GM21723 (cell line): ENCODE measurements around the gene ARHGAP35.
"Not testable (repeated sequence)": the region's sequence is repeated elsewhere in the genome, so short reads cannot be mapped to it uniquely, and the experiment has no call there.

Experiments used
- ATAC-seq: cut with Tn5 transposase; IDR thresholded peaks from one replicate; pipeline ENCODE4 v1.9.1; 2021; ENCODE audit warnings: mild to moderate bottlenecking, moderate library complexity; ENCODE audit not compliant: unreplicated experiment

ARHGAP35 gene

GRCh38 chr19:46860846-46861690 is at the start of gene ARHGAP35:
Gene ARHGAP35 (plus strand): TSS chr19:46860997. CDS start chr19:46918676, 57,679 bp downstream.
- ATAC-seq, result peak; percentile 14

GRCh38 chr19:46812977-46813838 is 47.6 kb upstream of the ARHGAP35 start:
- no peak for ATAC-seq

DNA sequence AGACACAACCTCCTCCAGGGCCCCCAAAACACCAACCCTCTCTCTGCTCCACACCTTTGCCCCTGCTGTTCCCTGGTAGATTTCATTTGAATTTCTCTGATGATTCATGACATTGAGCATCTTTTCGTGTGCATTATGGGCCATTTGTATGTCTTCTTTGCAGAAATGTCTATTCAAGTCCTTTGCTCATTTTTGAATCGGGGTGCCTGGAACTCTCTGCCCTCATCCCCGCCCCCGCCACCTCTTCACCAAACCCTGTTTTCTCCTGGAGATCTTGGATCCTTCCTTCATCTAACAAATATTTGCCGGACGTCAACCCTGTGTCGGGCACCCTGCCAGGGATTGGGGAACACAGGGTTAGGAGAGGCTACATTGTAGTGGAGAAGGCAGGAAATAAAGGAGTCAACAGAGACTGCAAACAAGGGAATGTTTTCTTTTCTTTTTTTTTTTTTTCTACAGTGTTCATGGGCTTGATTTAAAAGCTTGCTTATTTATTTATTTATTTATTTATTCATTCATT is 46.9 kb upstream of the ARHGAP35 start:
- ATAC-seq, result no peak

DNA sequence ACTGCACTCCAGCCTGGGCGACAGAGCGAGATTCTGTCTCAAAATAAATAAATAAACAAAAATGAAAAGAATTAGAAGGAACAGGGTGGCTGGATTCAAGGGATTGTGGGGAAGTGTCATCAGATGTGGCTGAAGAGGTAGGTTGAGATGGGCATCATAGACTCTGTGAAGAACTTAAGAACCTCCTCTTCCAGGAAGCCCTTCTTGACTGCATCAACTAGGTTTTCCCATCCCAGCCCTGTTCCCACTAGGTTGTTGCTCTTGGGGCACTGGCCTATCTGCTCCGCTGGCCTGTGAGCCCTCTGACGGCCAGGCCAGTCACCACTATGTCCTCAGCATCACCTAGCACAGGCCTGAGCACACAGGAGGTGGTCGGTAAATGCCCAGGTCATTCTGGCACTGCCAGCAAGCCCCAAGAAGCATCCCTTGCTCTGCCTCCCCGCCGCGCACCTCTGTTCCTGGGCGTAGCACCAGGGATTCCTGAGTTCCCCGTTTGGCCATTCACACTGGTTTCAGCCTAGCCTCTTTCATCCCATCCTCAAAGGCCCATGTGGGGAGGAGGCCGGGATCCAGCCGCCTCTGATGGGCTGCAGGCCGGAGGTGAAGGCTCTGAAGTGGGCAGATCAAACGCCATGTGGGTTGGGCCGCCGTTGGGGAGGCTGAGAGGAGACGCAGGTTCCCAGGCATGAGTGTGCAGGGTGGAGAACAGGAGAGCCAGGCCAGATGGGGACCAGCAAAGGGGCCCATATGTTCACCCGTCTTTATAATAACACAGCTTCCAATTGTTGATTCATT is 44.8 kb upstream of the ARHGAP35 start:
- no peak for ATAC-seq

GRCh38 chr19:46818812-46819211 is 42.0 kb upstream of the ARHGAP35 start:
- ATAC-seq, result no peak

DNA sequence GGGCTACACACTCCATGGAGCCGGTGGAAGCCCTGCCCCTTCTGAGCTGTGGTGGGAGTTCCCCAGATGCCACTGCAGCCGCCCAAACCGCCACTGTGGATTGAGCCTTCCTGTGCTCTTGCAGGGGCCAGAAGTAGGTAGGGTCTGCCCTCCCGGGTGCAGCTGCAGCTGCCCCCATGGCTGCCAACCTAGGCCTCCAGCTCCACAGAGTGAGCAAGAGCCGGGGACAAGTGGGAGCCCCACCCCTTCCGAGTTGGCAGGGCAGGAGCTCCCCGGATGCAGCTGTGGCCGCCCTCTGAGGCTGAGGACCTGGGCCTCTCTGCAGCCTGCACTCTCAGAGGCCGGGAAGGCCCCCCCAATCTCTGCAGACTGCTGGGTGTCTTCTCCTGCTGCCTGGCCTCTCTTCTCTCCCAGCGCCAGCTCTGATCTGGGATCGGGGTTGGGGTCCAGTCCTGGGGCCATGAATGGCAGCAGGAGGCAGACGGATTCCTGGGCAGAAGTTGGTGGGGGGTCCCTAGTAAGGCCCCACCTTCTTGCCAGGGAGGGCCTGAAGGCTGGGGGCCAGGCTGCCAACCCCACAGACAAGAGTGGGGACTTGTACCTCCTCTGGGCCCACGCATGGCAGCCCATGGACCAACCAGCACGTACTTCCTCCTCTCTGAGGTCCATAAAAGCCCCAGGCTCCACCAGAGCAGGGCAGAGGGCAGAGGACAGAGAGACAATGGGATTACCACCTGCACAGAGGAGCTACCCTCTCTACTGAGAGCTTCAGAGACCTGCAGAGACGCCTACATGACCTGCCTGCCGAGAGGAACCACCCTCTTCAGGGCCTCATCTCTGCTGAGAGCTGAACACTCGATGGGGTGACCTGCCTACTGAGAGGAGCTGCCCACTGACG is 39.0 kb upstream of the ARHGAP35 start:
- no peak for ATAC-seq

DNA sequence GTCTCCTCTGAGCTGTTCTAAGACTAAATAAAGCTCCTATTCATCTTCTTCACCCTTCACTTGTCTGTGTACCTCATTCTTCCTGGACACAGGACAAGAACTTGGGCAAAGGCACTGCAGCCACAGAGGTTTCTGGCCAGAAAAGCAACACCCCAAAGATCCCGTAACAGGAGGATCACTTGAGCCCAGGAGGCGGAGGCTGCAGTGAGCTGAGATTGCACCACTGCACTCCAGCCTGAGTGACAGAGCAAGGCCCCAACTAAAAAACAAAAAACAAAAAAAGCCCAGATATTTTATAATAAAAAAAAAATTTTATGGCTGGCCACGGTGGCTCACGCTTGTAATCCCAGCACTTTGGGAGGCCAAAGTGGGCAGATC is 38.4 kb upstream of the ARHGAP35 start:
- ATAC-seq, result not testable (repeated sequence)

DNA sequence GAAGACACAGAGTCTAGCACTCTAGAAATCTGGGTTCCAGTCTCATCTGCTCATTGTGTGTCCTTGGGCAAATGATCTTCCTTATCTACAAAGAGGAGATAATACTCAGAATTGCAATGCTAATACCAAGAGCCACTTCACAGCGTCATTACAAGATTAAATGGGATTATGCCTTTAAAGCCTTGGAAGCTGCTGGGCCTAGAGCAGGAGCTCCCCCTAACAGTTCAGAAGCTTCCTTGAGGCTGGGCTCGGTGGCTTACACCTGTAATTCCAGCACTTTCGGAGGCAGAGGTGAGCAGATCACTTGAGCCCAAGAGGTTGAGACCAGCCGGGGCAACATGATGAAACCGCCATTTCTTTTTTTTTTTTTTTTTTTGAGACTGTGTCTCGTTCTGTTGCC is 37.7 kb upstream of the ARHGAP35 start:
- no peak for ATAC-seq

- no peak for ATAC-seq
These were observed 35.7 kb upstream of the ARHGAP35 start for GRCh38 chr19:46824890-46825730.

DNA sequence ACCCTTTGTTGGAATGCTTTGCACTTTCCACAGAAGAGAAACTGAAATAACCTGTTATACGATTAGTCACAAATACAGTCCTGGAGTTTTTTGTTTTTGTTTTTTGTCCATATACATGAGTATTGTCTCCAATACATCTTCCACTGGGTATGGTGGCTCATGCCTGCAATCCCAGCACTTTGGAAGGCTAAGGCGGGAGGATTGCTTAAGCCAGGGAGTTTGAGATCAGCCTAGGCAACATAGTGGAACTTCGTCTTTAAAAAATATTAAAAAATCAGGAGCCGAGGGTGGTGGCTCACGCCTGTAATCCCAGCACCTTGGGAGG is 35.1 kb upstream of the ARHGAP35 start:
- no peak for ATAC-seq

- no peak for ATAC-seq
These were observed 32.3 kb upstream of the ARHGAP35 start for GRCh38 chr19:46828484-46828883.

DNA sequence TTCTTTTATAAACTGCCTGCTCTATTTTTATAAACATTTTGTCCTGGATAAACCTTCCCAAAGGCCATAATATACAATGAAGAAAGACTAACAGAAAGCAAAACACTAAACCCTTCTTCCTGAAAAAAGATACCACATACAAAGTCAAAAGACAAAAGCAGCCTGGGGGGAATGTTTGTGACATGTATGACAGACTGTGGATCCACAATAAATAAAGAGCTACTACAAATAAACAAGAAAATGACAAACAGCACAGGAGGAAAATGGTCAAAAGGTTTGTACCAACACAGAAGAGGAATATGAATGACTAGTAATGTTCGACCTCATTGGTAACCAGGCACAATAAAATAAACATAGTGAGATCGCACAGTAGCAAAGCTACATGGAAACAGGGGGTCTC is 29.9 kb upstream of the ARHGAP35 start:
- no peak for ATAC-seq

- no peak for ATAC-seq
These were observed 26.7 kb upstream of the ARHGAP35 start for GRCh38 chr19:46834121-46834520.

DNA sequence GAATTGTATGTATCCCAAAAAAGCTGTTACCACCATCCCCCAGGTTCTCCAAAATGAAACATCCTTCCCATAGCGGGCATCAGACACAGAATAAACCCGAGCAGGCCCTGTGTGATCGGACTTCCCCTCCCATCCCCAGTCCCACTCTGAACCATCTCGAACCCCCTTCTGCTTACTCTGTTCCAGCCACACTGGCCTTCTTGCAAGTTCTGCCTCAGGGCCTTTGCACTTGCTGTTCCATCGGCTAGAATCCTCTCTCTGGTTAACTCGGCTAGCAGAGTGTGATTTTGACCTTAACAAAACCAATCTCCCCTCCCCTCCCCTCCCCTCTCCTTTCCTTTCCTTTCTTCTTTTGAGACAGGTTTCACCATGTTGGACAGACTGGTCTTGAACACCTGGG is 25.8 kb upstream of the ARHGAP35 start:
- no peak for ATAC-seq

DNA sequence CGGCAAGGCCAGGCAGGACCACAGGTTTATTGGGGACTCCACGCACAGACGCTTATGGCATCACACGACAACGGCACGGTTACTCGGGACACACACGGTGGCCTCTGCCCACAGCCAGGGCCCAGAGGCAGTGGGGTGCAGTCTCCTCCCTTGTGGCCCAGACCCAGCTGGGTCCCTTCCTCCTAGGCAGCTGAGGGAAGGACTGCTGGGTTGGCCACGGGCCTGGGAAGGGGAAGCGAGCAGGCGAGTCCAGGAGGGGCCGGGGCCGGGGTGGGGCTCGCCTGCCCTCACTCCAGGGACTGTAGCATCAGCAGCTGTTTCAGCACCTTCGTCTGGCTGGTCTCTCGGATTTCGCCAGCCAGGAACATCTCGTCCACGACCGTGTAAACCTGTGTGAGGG is 22.6 kb upstream of the ARHGAP35 start:
- ATAC-seq, result no peak

DNA sequence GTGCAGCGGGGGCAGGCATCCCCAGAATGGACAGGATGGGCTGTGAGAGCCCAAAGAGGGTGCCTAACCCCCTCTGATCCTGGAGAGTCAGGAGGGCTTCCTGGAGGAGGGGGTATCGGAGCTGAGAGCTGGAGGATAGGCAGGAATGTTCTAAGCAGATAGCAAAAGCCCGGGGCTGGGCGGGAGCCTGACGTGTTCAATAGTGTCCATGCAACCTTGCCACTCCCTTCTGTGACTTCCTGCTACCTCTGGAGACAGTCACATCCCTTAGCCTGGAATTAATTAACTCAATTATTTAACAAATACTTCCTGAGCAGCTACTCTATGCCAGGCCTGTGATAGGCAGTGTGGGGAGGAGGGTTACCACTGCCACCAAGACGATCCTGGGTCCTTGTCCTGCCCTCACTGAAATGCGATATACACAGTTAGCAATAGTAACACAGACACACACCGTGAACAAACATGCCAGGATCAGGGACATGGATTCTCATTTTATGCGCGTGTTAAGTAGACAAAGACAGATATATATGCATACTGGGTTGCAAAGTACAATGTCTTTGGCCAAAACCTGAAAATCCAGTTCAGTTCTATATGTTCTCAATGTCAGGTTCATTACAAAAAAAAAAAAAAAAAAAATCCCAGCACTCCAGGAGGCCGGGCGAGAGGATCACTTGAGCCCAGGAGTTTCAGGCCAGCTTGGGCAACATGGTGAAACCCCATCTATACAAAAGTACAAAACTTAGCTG is 20.9 kb upstream of the ARHGAP35 start:
- no peak for ATAC-seq

GRCh38 chr19:46840498-46840942 is 20.3 kb upstream of the ARHGAP35 start:
- ATAC-seq, result no peak

- no peak for ATAC-seq
These were observed 19.2 kb upstream of the ARHGAP35 start for GRCh38 chr19:46841458-46842083.
